CD4-positive, alpha-beta T cell treated with Interleukin-2 at 100 ng/mL for 4 hours (primary cell): ENCODE measurements around the gene MARVELD1.
A peak's percentile ranks its signal among the peaks of the same experiment; 100 is the strongest.

Source experiments
- DNase-seq: peaks from one replicate; pipeline ENCODE4 v3.0.0-alpha.2; 2020; ENCODE audit warnings: low spot score

The MARVELD1 gene

DNA sequence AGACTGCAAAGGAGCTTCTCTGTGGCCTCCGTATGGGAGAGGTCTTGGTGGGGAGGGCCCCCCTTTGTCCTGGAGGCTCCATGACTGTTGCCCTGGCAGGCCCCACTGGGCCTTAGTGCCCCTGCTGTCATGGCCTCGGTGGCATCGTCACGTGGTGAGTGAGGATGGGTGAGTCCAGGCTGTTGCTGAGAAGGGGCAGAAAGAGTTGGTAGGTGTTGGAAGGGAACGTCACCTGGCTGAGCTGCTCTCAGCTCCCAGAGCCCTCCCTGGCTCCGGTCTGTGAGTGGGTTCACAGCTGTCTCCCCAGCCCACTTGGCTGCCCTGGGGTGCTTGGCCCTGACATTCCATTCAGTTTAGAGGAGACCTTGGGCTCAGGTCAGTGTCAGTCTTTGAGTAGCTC, 42.2 kb downstream of the MARVELD1 start:
- no peak for DNase-seq

DNA sequence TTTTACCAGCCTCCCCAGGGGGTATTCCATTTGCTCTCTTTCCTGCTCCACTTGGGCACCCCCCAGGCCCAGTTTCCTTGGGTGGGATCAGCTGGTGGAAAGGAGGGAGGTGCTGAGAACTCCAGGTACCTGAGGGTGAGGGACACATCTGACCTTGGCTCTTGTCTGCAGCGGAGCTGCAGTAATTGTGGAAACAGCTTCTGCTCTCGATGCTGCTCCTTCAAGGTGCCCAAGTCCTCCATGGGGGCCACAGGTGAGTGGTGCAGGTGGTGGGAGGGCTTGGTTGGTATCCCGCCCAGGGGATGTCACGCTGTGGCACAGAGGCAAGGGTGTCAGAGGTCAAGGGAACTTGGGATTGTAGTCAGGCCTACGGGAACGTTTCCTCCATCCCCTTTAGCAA, 43.9 kb downstream of the MARVELD1 start:
- no peak for DNase-seq

DNA sequence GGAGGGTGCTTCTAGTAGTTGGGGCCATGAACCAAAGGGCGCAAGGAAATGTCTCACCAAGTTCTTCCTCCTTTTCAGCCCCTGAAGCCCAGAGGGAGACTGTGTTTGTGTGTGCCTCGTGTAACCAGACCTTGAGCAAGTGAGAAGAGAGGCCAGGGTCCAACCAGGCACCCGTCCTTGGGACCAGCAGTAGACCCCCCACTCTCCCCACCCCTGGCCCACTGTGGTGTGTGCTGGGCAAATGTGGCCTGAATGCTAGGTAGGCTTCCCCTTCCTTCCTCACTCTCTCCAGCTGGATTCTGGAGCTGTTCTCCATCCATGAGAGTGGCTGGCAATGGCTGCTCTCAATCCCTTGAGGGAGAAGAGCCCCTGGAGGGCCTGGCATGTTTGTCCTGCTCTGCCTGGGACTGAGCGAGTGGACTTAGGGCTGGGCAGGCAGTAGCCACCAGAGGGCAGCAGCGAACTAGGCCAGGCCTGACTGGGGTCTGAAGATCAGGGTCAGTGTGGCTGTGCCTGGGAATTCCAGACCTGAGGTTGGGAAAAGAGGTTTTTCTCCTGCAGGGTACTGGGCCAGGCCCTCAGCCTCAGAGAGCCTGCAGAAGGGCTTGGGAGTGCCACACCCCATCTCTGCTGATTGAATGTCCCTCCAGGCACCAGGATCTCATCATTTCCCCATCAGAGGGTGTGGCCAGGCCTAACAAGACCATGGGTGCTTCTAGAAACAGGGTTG, 45.8 kb downstream of the MARVELD1 start:
- peak; percentile 33 for DNase-seq

DNA sequence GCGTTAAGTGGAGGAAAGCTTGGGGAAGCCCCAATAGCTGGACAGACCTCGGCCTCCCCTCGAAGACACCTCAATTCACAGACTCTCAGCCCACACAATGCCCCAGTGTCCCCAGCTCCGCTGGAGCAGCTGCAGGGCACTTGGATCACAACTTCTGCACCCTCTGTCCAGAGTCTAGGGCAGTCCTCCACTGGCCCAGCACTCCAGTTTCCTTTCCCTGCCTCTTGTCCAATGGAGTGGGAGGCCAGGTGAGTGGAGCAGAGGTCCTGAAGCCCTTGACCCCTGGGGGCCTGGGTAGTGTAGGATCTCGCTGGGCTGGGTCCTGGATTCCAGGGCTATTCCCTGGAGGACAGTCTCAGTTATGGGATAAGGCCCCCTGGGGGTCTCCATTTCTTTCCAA, 46.4 kb downstream of the MARVELD1 start:
- DNase-seq: no peak

DNA sequence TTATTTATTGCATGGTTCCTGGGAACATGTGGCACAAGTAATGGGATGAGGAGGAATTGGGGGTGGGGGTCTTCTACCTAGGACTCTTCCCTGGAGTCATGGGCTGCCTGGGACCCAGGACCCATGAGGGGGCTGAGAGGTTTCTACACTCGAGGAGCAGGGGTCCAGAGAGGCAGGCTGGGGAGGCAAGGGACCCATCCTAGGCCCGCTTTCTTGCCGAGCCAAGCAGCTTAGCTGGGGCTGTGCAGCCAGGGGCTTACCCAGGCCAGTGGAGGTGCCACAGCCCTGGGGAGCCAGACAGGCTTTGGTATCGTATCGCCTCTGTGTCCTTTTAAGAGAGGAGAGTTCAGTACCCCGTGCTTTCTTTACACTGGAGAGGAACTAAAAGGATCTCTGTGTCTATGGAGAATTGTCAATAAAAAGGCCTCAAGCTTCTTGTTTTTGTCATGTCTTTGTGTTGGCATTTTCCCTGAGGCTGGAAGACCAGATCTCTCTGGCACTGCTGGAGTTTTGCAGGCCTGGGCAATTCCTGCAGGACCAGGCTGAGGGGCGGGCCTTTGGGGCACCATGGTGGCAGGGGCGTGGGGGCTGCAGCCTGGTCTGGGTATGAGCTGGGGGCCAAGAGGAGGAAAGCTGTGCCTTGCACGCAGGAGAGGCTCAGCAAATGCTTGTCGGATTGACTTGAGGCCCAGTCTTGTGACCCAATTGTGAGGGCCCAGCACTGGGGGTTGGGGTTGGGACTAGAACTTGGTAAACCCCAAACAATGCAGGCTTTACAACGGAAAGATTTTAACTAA, 47.1 kb downstream of the MARVELD1 start:
- DNase-seq: no peak

DNA sequence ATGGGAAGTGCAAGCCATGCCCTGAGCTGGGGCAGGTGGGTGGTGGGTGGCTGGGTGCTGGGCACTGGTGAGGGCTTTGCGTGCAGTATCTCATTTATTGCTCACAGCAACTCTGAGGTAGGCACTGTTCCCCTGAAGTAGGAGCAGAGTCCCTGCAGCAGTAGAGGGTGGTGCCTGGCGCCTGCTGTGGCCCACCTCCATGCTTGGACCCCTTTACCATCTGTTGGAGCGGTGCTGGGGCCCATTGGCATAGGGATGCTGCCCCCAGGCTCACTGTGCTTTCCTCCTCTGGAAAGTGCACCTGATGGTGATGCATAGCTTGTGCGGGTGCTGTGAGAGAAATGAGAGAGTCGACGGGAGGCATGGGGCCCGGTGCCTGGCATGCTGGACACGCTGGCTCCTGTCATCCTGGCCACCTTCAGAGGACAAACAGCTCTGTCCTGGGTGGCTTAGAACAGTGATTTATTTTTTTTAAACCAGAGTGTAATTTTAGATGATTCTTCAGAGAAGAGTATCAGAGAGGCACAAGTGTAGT, 47.9 kb downstream of the MARVELD1 start:
- no peak for DNase-seq

DNA sequence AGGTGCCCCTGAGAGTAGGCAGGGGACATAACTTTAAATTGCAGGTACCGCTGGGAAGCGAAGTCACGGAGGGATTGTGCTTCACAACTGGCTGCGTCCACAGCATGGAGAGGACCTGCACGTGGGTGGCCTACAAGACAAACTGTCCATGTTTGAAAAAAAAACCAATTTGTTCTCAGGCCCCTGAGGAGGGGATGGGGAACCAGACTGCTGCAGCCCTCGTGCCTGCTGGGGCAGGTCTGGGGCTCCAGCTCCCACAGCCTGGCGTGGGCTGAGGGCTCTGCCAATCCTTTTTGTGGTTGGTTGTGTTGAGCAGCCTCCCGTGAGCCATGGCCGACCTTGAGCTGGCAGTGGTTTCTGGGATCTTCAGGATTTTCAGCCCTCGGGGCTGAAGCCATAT, 48.5 kb downstream of the MARVELD1 start:
- no peak for DNase-seq

DNA sequence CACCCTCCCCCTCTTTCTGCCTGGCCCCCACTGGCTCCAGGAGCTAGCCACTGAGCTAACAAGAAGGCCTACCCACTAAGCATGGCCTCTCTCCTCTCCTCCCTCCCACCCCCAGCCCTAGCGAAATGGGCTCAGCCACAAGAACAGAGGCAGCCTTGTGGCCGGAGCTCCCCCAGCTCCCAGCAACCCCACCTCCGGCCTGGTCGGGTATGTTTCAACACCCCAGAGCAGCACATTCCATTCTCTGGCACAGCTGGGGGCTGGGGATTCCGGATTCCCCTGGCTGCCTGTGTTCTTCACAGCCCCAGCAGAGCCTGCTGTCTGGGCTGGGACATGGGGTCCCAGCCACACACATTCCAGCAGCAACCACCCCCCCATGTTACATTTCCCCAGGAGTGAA, 49.3 kb downstream of the MARVELD1 start:
- no peak for DNase-seq

DNA sequence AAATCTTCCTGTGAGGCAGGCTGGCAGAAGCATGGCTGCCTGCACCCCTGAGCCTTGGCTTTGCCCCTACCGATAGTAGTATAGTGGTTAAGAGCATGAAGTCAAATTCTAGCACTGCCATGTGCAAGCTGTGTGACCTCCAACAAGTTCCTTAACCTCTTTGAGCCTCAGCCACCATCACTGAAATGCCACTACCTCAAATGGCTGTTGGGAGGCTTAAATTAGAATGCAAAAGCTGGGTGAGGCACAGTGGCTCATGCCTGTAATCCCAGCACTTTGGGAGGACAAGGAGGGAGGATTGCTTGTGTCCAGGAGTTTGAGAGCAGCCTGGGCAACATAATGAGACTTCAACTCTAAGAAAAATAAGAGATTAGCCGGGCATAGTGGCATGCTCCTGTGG, 49.9 kb downstream of the MARVELD1 start:
- no peak for DNase-seq

DNA sequence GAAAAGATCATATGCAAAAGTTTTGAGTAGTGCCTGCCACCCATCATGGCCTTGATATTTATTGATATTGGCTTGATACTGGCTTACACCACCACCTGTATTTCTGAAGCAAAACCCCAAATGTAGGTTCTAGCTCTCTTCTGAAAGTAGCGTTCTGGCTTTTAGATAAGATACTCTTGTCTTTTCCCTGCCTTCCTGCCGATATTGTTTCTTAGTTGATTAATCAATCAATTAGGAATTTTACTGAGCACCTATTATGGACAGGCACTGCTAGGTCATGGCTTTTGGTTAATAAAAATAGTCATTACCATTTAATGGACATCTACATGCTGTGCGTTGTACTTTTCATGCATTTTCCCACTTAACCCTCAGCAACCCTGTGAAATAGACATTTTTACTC, 50.4 kb downstream of the MARVELD1 start:
- DNase-seq: no peak

DNA sequence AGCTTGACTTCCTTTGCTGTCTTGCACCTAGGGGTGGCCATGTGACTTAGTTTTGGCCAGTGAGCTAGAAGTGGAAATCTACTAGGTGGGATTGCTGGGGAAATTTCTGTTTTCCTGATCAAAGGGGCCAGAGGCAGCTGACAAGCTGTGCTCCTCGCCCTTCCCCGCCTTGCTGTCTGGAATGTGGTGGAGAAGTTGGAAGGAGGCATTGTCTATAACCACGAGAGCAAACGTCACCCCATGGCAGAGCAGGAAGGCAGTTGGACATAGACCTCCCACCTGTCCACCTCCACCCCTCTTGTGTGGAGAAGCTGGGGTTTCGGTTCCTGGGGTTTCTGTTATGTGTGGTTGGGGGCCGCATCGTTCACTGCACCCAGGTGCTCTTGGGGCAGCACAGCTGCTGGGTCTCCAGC, 51.0 kb downstream of the MARVELD1 start:
- DNase-seq: no peak

DNA sequence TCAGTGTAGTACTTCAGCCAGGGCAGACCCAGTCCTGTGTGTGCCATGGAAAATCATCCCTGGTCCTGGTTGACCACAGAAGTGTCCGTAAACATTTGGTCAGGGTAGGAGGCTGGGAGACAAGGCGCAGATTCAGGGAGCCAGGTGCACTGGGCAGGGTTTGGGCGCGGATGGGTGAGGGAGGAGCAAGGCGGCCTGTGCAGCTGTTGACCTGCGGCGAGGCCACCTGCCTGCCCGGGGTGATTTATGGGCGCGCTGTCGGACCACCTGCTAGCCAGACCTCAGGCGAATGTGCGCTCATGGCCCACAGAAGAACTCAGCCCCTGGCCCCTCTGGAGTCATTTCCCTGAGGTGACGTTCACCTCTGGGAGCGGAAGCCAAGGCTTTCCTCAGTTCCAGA, 51.7 kb downstream of the MARVELD1 start:
- no peak for DNase-seq

DNA sequence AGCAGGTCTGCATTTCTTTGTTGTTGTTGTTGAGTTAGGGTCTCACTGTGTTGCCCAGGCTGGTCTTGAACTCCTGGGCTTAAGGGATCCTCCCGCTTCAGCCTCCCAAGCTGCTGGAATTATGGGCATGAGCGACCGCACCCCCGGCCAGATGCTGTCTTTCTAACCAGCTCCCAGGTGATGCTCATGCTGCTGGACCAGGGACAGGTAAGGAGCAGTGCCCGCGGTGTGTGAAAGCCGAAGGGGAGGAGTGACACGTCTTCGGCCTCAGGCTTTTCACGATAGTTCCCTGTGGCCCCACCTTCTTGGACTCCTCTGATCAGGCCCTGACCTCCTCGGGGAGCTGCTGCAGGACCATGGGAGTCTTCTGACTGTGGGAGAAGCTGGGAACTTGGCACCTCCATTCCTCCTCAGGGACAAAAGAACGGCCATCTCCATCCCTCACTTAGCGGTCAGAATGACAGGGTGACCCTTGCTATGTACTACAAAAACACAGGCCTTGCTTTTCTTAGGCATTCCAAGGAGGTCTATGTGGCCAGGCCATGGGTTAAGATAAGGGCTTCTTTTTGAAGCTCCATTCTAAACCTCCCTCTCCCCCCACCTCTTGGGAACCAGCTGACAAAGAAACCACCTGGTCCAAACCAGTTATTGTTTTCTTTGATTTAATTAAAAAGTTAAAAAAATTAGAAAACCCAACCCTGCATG, 52.7 kb downstream of the MARVELD1 start:
- DNase-seq: no peak

DNA sequence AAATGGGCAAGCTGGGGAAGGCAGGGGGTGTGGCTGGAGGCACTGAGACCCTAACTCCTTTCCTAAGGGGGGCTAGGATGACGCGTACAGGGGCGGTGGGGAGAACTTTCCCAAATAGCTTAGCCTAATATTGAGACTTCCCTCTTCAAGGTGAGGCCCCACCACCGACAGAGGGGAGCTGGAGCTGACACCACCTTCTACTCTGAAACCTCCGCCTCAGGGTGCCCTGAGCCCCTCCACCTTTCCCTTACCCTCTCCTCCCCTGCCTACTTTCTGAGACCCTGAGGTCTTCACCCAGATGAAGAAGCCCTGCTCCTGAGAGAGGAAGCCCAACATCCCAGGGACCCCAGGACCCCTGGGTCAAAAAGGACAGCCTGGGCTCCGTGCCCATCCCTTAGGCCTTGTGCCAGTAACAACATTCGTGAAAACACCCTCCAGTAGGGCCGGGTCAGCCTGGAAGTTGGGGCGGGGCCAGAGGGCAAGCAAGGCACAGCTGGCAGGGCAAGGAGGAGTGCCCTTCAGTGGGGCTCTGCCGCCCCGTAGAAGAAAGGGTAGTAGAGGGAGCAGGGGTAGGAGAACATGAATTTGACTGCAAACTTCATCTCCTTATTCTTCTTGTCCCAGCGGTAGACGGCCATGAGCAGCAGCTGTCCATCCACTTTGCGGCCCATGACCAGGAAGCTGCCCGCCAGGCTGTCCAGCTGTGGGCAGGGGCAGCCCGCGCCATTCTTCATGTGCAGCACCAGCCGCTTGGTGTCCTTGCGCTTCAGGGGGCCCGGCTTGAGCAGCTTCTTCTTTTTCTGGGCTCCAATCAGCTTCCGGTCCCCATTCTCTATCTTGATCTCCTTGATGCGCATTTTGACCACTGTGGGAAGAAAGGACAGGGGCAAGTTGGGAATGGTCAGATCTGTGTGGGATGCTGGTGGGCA, 53.7 kb downstream of the MARVELD1 start:
- DNase-seq: no peak
